ENCODE measurements around the gene BTBD16.

BTBD16 gene

GRCh38 chr10:122271076-122271475, at the start of gene BTBD16:
BTBD16 (plus strand) TSS chr10:122271296; CDS start chr10:122275082, 3,786 bp downstream.
- DNase-seq (ENCODE audit: low read depth in 2 of 3, low spot score in 1 of 3), result no peak

- no peak for DNase-seq (ENCODE audit: low read depth in 2 of 3, low spot score in 1 of 3)
Observed at GRCh38 chr10:122221958-122222357, 49.1 kb upstream of the BTBD16 start.

GRCh38 chr10:122222638-122223037, 48.5 kb upstream of the BTBD16 start:
- DNase-seq (ENCODE audit: low read depth in 2 of 3, low spot score in 1 of 3), result no peak

GRCh38 chr10:122224159-122224558, 46.9 kb upstream of the BTBD16 start:
- DNase-seq (ENCODE audit: low read depth in 2 of 3, low spot score in 1 of 3), result no peak

- no peak for DNase-seq (ENCODE audit: low read depth in 2 of 3, low spot score in 1 of 3)
Observed at GRCh38 chr10:122225330-122225729, 45.8 kb upstream of the BTBD16 start.

GRCh38 chr10:122227754-122228153, 43.3 kb upstream of the BTBD16 start:
- DNase-seq (ENCODE audit: low read depth in 2 of 3, low spot score in 1 of 3), result no peak

- no peak for DNase-seq (ENCODE audit: low read depth in 2 of 3, low spot score in 1 of 3)
Observed at GRCh38 chr10:122229666-122230065, 41.4 kb upstream of the BTBD16 start.

- DNase-seq (ENCODE audit: low read depth in 2 of 3, low spot score in 1 of 3), result no peak
Observed at GRCh38 chr10:122230222-122230621, 40.9 kb upstream of the BTBD16 start.

- no peak for DNase-seq (ENCODE audit: low read depth in 2 of 3, low spot score in 1 of 3)
Observed at GRCh38 chr10:122232769-122233168, 38.3 kb upstream of the BTBD16 start.

GRCh38 chr10:122233857-122234348, 37.2 kb upstream of the BTBD16 start:
- no peak for DNase-seq (ENCODE audit: low read depth in 2 of 3, low spot score in 1 of 3)

GRCh38 chr10:122234416-122234815, 36.7 kb upstream of the BTBD16 start:
- DNase-seq (ENCODE audit: low read depth in 2 of 3, low spot score in 1 of 3), result no peak

GRCh38 chr10:122236690-122237306, 34.3 kb upstream of the BTBD16 start:
- no peak for DNase-seq (ENCODE audit: low read depth in 2 of 3, low spot score in 1 of 3)

- no peak for DNase-seq (ENCODE audit: low read depth in 2 of 3, low spot score in 1 of 3)
Observed at GRCh38 chr10:122237331-122237990, 33.6 kb upstream of the BTBD16 start.

GRCh38 chr10:122239578-122240257, 31.4 kb upstream of the BTBD16 start:
- DNase-seq (ENCODE audit: low read depth in 2 of 3, low spot score in 1 of 3), result no peak

- no peak for DNase-seq (ENCODE audit: low read depth in 2 of 3, low spot score in 1 of 3)
Observed at GRCh38 chr10:122240401-122240800, 30.7 kb upstream of the BTBD16 start.

- no peak for DNase-seq (ENCODE audit: low read depth in 2 of 3, low spot score in 1 of 3)
Observed at GRCh38 chr10:122241836-122242235, 29.3 kb upstream of the BTBD16 start.

- no peak for DNase-seq (ENCODE audit: low read depth in 2 of 3, low spot score in 1 of 3)
Observed at GRCh38 chr10:122243550-122243949, 27.5 kb upstream of the BTBD16 start.

GRCh38 chr10:122244001-122244975, 26.8 kb upstream of the BTBD16 start:
- DNase-seq (ENCODE audit: low read depth in 2 of 3, low spot score in 1 of 3), result no peak

- no peak for DNase-seq (ENCODE audit: low read depth in 2 of 3, low spot score in 1 of 3)
Observed at GRCh38 chr10:122245136-122245535, 26.0 kb upstream of the BTBD16 start.

- DNase-seq (ENCODE audit: low read depth in 2 of 3, low spot score in 1 of 3), result no peak
Observed at GRCh38 chr10:122245897-122246296, 25.2 kb upstream of the BTBD16 start.
